HepG2 (cell line): ENCODE results near the gene MAN1C1. TPM values are rescaled to one million over a fixed set of nuclear protein-coding genes. Genes with fewer than 3 reads are reported as not detected.

Source experiments
- BCL6 ChIP-seq: IDR thresholded peaks from 2 replicates; pipeline ENCODE4 v1.6.1; 2016; ENCODE audit warnings: missing genetic modification reagents, missing compliant biosample characterization
- FOSL2 ChIP-seq: sonication (generic); formaldehyde crosslinking; IDR thresholded peaks from 2 replicates; pipeline ENCODE4 v1.4.0; 2020; ENCODE audit warnings: missing genetic modification reagents
- HOXD1 ChIP-seq: sonication (generic); formaldehyde crosslinking; IDR thresholded peaks from 2 replicates; pipeline ENCODE4 v1.5.0; 2020; ENCODE audit warnings: missing genetic modification reagents
- RFX3 ChIP-seq: IDR thresholded peaks from 2 replicates; pipeline ENCODE4 v1.6.1; 2016; ENCODE audit warnings: missing biosample characterization, missing genetic modification reagents
- SALL2 ChIP-seq: sonication (generic); formaldehyde crosslinking; IDR thresholded peaks from 2 replicates; pipeline ENCODE4 v1.8.1; 2023; ENCODE audit warnings: mild to moderate bottlenecking, missing genetic modification reagents, inconsistent platforms
- SOX6 ChIP-seq, 2 experiments: fragments of 450-650 bp in 1 of 2; sonication (generic) in 1 of 2; formaldehyde crosslinking in 1 of 2; IDR thresholded peaks; 2 replicates each; pipeline versions ENCODE4 v1.4.0 to v1.6.1; 2017 to 2020; ENCODE audit warnings: antibody characterized with exemption in 1 of 2, mild to moderate bottlenecking in 1 of 2, missing genetic modification reagents in 1 of 2
- ZNF121 ChIP-seq: sonication (generic); formaldehyde crosslinking; IDR thresholded peaks from 2 replicates; pipeline ENCODE4 v1.5.0; 2020; ENCODE audit warnings: mild to moderate bottlenecking, missing genetic modification reagents
- ZNF646 ChIP-seq: sonication (generic); formaldehyde crosslinking; IDR thresholded peaks from 2 replicates; pipeline ENCODE4 v1.9.0; 2021; ENCODE audit warnings: mild to moderate bottlenecking, missing genetic modification reagents
- ZNF724P ChIP-seq: sonication (generic); formaldehyde crosslinking; IDR thresholded peaks from 2 replicates; pipeline ENCODE4 v1.8.0; 2022; ENCODE audit warnings: missing genetic modification reagents, borderline replicate concordance
- polyA plus RNA-seq, 8 experiments: library from polyadenylated mRNA; depleted of rRNA in 3 of 8; stranded (reverse) in 7 of 8; unstranded in 1 of 8; fragments of >200 nt; fragmentation: Illumina TruSeq in 4 of 8; extraction: Trizol in 4 of 8; gene quantifications; 2 replicates each; pipeline versions ENCODE4 v1.2.1 to v1.2.3, GENCODE V29; 2011 to 2016; ENCODE audit warnings: low read depth in 4 of 8, missing spikeins in 1 of 8, mixed read lengths in 1 of 8; ENCODE audit not compliant: insufficient read depth in 1 of 8
- total RNA-seq, 5 experiments: library from RNA; depleted of rRNA; stranded (reverse); fragments of >200 nt; fragmentation: Illumina TruSeq; extraction: Trizol; gene quantifications; 2 replicates each; pipeline ENCODE4 v1.2.3, GENCODE V29; 2016; ENCODE audit warnings: low read depth in 1 of 5

The MAN1C1 gene
- total and polyA plus RNA-seq, 2 of the 13 experiments (the other 11 are each of a cell fraction or from before 2014, with no cell fraction given): 0.18 to 0.49 TPM

- no peak for TF ChIP-seq ZNF646 (CRISPR knock-in tag)
- no peak for TF ChIP-seq SOX6 (IDR thresholded peaks at IDR 0.05)
- TF ChIP-seq SOX6 (CRISPR knock-in tag; IDR thresholded peaks at IDR 0.05): no peak
- no peak for TF ChIP-seq ZNF724P (CRISPR knock-in tag)
- TF ChIP-seq FOSL2 (CRISPR knock-in tag): no peak
- no peak for TF ChIP-seq BCL6 (CRISPR knock-in tag)
- TF ChIP-seq SALL2 (CRISPR knock-in tag): no peak
- no peak for TF ChIP-seq ZNF121 (CRISPR knock-in tag)
- no peak for TF ChIP-seq RFX3 (CRISPR knock-in tag)
- TF ChIP-seq HOXD1: no peak
Measured at GRCh38 chr1:25641329-25641725, 24.7 kb downstream of the MAN1C1 start (continued).
